Limb (tissue), 2 donors: ENCODE data around the gene LSR.
A peak's percentile ranks its signal among the peaks of the same experiment; 100 is the strongest.

ENCODE experiments used
- DNase-seq, 2 donors: peaks; one replicate each; pipeline ENCODE4 v3.0.0-alpha.2; 2016; ENCODE audit errors: extremely low spot score in 2 of 2

LSR gene

GRCh38 chr19:35267353-35267817 is 18.6 kb downstream of the LSR start:
- DNase-seq = peak in 1 of 2 donors; percentile 74

DNA sequence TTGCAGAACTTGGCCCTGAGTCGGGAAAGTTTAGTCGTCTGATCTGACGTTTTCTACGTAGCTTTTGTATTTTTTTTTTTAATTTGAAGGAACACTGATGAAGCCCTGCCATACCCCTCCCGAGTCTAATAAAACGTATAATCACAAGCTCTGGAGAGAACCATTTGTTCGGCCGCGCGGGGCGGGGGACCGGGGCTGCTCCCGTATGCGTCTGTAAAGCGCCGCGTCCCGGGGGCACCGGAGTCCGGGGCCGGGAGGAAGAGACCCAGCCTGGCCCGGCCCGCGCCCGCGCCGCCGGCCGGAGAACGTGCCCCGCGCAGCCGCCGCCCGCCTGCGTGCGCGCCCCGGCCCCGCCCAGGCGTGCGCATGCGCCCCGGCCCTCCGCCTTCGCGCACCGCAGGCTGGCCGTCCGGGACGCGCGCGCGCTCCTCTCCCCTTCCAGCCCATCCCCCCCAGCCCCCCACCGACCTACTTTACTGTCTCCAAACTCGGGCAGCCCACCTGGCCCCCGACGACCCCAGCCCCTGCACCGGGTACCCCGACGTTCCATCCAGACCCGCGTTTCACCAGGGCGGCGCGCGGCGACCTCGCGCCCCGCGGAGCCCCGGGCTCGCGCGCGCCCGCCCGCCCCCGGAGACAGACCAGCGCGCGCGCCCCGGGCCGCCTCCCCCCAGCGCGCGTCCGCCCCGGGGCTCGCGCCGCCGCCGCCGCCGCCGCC is 19.2 kb downstream of the LSR start:
- DNase-seq = peak; percentile 72 to 88

GRCh38 chr19:35268536-35269437 is 20.0 kb downstream of the LSR start, which contains the start of gene USF2:
Gene USF2 (plus strand): TSS chr19:35268962. CDS start chr19:35269102, 140 bp downstream.
- peak; percentile 44 to 81 for DNase-seq

GRCh38 chr19:35269438-35270117 is 20.8 kb downstream of the LSR start:
- DNase-seq = peak; percentile 84 to 92

- DNase-seq = no peak
These were observed 21.6 kb downstream of the LSR start for GRCh38 chr19:35270381-35270811.

GRCh38 chr19:35271546-35271945 is 22.7 kb downstream of the LSR start:
- no peak for DNase-seq

GRCh38 chr19:35272122-35272719 is 23.4 kb downstream of the LSR start:
- DNase-seq = no peak

GRCh38 chr19:35272954-35273649 is 24.3 kb downstream of the LSR start:
- DNase-seq = no peak

DNA sequence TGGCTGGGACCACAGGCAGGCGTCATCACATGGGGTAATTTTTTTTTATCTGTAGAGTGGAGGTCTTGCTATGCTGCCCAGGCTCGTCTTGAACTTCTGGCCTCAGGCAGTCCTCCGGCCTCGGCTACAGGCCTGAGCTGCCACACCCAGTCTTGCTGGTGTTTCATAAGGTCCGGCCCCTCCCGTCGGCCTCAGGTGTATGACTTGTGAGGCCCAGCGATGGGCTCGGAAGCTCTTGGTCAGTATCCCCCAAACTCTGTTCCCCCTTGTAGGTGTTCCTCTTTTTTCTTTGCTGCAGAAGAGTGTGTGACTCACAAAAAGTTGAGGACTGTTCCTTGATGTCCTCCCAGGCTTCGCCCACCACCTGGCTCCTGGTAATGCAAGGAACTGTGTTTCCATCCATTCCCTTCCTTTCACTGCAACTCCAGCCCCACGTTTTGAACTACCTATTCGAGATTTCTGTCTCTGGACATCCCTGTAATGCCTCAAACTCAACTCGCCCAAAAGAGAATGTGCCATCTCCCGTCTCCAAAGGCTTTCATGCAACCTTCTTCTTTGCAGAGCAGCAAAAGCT is 25.0 kb downstream of the LSR start:
- no peak for DNase-seq

DNA sequence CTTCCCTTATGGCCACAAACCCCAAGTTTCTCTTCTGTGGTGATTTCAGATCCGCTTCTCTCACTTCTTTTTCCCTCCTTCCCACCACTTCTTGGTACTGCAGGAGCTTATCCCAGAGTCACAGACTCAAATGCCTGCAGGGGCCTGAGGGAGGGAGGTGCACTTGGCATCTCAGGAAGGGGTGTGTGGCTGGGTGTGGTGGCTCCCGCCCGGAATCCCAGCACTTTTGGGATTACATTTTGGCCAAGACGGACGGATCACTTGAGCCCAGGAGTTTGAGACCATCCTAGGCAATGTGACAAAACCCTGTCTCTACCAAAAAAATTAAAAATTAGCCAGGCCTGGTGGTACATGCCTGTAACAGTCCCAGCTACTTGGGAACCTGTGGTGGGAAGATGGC is 25.5 kb downstream of the LSR start:
- no peak for DNase-seq

- no peak for DNase-seq
These were observed 28.0 kb downstream of the LSR start for GRCh38 chr19:35276706-35277281.

- DNase-seq = no peak
These were observed 29.9 kb downstream of the LSR start for GRCh38 chr19:35278578-35279284.

DNA sequence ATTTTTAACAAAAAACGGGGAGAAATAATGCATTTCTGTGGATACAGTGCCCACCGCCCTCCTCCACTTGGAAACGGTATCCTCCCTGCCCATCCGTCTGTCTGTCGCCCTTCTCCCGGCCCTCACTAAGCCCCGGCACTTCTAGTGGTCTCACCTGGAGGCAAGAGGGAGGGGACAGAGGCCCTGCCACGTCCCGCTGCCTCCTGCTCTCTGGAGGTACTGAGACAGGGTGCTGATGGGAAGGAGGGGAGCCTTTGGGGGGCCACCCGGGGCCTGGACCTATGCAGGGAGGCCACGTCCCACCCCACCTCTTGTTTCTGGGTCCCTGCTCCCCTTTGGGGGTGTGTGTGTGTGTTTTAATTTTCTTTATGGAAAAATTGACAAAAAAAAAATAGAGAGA is 30.6 kb downstream of the LSR start:
- DNase-seq = no peak

GRCh38 chr19:35279985-35280821 is 31.4 kb downstream of the LSR start:
- no peak for DNase-seq

GRCh38 chr19:35281303-35281702 is 32.5 kb downstream of the LSR start:
- DNase-seq = no peak

DNA sequence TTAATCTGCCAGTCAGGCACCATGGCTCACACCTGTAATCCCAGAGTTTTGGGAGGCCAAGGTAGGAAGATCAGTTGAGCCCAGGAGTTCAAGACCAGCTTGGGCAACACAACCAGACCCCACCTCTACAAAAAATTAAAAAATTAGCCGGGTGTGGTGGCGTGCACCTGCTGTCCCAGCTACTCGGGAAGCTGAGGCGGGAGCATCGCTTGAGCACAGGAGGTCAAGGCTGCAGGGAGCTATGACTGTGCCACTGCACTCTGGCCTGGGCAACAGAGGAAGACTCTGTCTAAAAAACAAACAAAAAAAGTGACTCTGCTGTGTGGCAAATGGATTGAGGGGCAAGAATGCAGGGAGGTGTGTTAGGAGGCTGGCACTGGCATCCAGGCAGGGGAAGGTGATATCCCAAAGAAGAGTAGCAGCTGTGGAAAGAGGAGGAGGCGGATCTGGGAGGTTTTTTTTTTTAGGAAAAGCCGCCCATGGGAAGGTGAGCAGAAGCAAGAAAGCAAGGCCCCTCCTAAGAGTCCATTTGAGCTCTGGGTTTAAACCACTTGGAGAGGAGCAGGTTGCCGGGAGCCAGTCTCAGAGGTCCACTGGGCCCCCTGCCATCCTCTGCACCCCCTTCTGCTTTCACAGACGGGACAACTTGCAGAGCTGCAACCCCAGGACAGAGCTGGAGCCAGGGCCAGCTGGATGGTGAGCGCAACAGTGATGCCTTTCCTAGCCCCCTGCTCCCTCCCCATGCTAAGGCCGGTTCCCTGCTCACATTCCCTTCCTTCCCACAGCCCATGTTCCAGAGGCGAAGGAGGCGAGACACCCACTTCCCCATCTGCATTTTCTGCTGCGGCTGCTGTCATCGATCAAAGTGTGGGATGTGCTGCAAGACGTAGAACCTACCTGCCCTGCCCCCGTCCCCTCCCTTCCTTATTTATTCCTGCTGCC is 35.6 kb downstream of the LSR start:
- no peak for DNase-seq

DNA sequence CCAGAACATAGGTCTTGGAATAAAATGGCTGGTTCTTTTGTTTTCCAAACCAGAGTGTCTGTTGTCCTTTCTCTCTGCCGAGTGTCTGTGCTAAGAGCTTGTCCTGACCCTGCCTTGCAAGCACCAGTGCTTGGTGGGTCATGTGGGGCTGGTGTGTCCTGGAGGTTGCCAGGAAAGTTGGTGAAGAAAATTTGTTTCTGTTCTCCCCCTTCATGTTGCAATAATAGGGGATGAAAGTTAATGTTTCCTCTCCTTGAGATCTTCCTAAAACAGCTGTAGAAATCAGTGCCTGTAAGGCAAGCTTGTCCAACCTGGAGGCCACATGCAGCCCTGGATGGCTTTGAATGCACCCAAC is 36.3 kb downstream of the LSR start:
- DNase-seq = no peak
